ENCODE results near the gene PCYOX1L.

GRCh38 chr5:149362541-149362940 lies 4.7 kb downstream of the PCYOX1L start:
- TF ChIP-seq SIN3A (IDR thresholded peaks at IDR 0.05; ENCODE audit: low read depth) = no peak
- no peak for TF ChIP-seq SRF (IDR thresholded peaks at IDR 0.05; ENCODE audit: low read depth)
- TF ChIP-seq POLR2A (IDR thresholded peaks at IDR 0.05; ENCODE audit: borderline replicate concordance, extremely low read depth, insufficient read depth, insufficient read length) = no peak
- TF ChIP-seq CTCF (IDR thresholded peaks at IDR 0.05 in 2 of 3, conservative IDR thresholded peaks at IDR 0.05 in 1 of 3; ENCODE audit: borderline replicate concordance in 1 of 3, insufficient read depth in 1 of 3, low read depth in 2 of 3, low read length in 2 of 3) = no peak
- no peak for TF ChIP-seq CEBPB (IDR thresholded peaks at IDR 0.05; ENCODE audit: low read depth)
- no peak for TF ChIP-seq JUND (IDR thresholded peaks at IDR 0.05)
- TF ChIP-seq POLR2AphosphoS5 (IDR thresholded peaks at IDR 0.05; ENCODE audit: low read depth, low read length) = no peak
- no peak for TF ChIP-seq YY1 (IDR thresholded peaks at IDR 0.05; ENCODE audit: extremely low read depth, insufficient replicate concordance, low read depth, low read length)
- no peak for TF ChIP-seq CBX3 (IDR thresholded peaks at IDR 0.05; ENCODE audit: low read depth)
- no peak for TF ChIP-seq EZH2 (IDR thresholded peaks at IDR 0.05)
- TF ChIP-seq EZH2phosphoT487 (IDR thresholded peaks at IDR 0.05; ENCODE audit: borderline replicate concordance) = no peak
- no peak for TF ChIP-seq ZFX (IDR thresholded peaks at IDR 0.05)
- TF ChIP-seq EGR1 (IDR thresholded peaks at IDR 0.05; ENCODE audit: low read depth) = no peak
